CD1c-positive myeloid dendritic cell (primary cell): ENCODE measurements around the gene LNX1.

Source experiments
- DNase-seq: peaks from one replicate; pipeline ENCODE4 v3.0.0-alpha.2; 2016; ENCODE audit errors: extremely low spot score

LNX1 gene

GRCh38 chr4:53599632-53600031, 8.3 kb upstream of the LNX1 start:
- no peak for DNase-seq

GRCh38 chr4:53598901-53599300, 7.6 kb upstream of the LNX1 start:
- no peak for DNase-seq

GRCh38 chr4:53598483-53598882, 7.2 kb upstream of the LNX1 start:
- DNase-seq = no peak

DNA sequence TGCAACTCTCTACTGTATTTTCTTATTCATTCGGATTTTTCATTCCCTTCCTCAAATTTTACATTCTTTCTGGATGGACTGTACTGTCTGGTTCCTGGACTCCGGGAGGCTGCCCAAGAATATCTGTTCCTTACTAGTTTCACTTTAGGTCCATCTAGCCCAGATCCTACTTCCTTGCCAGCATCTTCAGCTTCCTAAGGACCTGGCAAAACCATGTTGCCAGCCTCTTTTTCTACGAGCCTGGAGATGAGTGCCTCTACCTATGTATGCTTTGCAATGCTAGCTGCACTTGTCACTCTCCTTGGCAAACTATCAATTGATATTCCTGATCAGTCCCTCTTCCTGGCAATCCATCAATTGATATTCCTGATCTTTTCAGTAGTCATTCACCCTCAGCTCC, 5.6 kb upstream of the LNX1 start:
- DNase-seq = no peak

DNA sequence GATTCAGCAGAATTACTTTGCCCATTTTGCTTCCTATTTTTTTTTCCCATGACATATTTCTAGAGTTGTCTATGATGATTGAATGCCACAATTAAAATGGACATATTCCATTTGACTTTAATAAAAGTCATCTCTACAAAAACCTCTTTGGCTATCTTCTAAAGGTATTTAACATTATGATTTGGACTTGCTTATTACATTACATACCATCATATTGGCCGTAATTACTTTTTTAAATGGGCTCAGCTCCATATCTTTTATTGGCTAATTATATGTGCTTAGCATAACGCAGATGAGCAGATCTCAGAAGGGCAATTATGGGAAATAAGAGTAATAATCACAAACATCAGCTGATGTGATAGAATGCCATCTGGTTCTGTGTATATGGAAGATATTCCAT, 4.5 kb upstream of the LNX1 start:
- DNase-seq = no peak

GRCh38 chr4:53595204-53595603, 3.9 kb upstream of the LNX1 start:
- DNase-seq = no peak

GRCh38 chr4:53593765-53594164, 2.5 kb upstream of the LNX1 start:
- DNase-seq = no peak

- no peak for DNase-seq
Measured at GRCh38 chr4:53592686-53593501, 1.6 kb upstream of the LNX1 start.

DNA sequence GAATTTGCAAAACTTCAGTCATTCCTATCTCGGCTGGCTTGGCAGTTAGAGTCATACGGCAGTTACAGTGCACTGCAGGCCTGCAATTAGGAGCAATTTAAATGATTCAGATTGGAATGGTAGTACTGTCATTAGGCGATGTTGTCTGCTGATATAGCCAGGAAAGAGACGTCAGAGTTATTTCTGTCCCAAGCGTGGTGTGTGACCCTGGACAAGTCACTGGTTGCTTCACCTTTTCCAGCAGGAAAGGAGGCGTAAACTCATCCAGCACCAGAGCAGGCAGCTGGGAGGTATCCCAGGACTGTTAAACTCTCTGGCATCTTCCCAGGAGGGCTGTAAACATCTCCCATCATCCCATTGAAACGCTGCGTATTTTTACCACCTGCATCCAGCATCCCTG, 836 bp upstream of the LNX1 start:
- no peak for DNase-seq

DNA sequence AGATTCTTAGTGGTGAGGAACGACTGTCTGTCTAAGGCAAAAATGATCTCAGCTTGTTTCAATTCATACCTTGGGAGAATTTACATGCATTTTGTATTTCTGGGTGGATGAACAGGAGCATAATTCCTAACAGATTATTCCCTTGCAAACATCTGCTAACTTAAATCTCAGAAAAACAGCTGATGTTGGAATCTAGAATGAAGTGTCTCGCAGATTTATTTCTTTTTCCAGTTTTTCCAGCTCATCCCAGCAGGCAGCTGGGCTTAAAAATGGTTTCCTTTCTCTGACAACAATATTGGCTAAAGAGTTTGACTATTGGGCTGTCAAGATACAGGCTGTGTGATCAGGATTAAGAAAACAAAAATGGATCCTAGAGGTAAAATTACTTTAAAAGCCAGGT, 1.1 kb downstream of the LNX1 start:
- DNase-seq = no peak

- no peak for DNase-seq
Measured at GRCh38 chr4:53589511-53589910, 1.8 kb downstream of the LNX1 start.

- DNase-seq = no peak
Measured at GRCh38 chr4:53587135-53587534, 4.2 kb downstream of the LNX1 start.

DNA sequence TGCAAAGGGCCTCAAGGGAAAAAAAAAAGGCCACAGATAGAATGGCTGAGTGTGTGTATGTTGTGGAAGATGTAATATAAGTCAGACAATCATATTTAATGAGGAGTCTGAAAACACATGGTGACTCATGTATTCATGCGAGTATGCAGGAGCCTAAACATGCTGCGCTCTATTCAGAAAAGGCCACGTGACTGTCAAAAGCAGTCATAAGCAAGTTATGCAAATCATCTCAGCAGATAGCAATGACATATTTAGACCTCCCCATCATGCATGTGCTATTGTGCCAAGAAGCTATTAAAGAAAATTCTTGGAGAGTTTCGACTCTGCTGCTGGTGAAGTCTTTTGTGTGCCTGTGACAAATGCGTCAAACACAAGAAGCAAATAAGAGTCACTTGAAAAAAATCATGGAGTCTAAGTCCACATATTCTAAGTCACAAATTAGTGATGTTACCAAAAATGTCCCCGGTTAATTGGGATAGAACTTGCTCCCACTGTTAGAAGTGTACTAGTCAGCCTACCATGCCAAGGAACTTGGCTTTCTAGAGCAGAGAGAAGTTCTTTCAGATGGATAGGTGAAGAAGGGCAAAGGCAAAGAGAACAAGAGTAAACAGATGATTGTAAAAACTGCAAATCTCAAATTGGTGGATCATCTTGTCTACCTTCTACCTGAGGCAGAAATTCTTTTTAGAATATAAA, 5.0 kb downstream of the LNX1 start:
- DNase-seq = no peak

DNA sequence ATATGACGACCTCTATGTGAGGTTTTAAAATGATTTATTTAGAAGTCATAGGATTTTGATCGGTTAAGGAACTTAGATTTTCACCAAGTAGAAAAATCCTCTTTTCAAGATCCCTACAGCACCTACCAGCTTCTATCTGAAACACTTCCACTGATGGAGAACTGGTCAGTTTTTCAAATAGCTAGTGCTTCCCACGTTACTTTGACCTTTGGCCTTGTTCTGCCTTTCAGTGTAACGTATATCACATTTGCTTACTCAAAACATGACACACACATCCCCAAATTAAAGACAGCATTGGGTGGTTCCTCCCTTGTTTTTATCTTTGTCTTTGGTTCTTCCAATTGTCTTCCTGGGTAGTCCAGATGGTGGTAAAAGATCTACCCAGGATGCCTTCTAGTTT, 6.6 kb downstream of the LNX1 start:
- DNase-seq = no peak

DNA sequence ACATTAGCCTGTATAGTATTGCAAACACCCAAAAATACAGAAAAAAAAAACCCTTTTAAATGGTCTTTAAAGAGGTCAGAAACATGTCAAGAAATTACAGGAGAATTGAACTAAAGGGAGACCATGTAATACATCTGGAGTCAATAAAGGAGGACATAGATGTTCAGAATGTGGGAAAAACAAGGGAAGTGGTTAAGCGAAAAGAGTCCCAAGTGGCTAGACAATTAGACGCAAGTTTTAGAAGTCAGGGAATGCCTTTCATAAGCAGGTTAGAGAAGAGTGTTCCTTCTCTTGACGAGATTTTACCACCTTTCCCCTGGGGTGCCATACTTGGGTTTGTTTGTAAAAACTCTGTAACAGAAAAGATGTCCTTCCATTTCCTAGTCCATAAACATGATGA, 7.8 kb downstream of the LNX1 start:
- DNase-seq = no peak

GRCh38 chr4:53582194-53582593, 9.1 kb downstream of the LNX1 start:
- no peak for DNase-seq

- no peak for DNase-seq
Measured at GRCh38 chr4:53580274-53580673, 11.0 kb downstream of the LNX1 start.

GRCh38 chr4:53579826-53580225, 11.5 kb downstream of the LNX1 start:
- no peak for DNase-seq

DNA sequence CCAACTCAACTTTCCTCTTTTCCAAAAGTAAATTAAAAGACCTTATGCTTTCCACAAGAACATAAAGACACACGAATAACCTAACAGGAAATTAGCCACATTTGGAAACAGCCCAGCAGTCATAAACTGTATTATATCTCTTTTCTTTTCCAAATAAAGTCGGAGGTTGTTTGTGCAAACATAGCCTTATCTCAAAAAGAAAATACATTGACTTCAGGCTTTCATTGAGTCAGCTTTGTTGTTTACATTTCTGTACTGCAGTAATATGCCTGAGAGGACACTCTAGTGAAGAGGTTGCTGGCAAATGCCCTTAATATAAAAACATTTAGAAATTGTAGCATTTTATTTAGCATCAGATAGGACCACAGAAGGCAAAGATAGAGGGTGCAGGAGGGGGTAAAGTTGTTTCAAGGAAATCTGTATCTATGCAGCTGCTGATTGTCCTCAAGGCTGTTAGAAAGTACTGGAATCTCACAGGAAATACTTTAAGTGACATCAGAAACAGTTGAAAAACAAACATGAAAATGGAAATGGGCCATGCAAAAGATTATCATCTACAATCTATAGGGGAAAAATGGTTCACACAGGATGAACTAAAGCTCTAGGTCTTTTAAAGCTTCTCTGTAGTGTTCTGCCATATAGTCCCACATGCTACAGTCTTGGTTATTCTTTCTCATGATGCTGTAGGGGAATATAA, 14.5 kb downstream of the LNX1 start:
- no peak for DNase-seq

- no peak for DNase-seq
Measured at GRCh38 chr4:53576071-53576617, 15.1 kb downstream of the LNX1 start.

DNA sequence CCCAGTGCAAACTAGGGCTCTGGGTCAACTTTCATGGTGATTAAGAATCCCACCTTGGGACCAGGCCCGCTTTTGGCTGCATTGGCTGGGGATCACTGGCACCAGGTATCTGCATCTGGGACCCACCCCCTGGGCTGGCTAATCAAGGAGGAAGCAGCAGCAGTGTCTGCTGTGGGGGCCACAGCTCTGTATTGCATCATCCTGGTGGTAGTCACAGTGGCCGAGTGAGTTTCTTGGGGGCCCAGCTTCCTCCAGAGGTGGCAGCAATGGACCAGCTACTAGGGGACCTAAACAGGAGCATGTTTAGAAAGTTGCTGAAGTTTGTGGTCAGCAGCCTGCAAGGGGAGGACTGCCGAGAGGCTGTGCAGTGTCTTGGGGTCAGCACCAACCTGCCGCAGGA, 15.7 kb downstream of the LNX1 start:
- DNase-seq = no peak

DNA sequence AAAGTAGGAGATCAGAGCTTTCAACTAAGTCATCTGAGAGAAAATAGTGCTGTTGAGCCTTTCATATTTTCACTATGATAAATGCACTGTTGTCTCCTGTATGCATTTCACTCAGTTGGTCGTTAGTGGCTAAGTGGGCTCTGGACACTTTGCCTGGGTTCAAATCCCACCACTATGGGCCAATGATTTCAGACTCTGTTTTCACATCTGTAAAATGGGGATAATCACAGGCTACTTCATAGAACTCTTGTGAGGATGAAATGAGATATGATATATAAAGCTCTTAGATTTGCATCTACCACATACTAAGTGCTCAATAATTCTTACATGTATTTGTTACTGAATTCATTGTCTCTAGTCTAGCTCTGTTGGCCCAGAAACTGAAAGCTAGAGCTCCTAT, 16.8 kb downstream of the LNX1 start:
- no peak for DNase-seq

DNA sequence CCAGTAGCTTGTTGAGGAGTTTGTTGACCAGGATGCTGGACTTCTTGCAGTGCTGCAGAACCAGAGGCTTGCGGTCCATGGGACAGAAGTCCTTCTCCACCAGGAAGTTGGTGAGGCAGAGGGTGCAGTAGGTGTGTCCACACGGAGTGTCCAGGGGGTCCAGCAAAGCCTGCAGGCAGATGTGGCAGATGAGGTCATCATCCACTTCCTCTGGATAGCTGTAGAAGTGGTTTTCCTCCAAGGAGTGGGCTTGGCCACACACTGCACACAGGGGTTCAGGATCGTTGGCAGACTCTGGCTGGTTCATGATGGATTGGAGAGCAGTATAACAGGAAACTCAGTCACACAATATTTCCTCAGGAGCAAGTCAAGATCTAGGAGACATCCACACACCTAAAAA, 17.6 kb downstream of the LNX1 start:
- no peak for DNase-seq
